ENCODE results near the gene EBI3.

- TF ChIP-seq CTCF (IDR thresholded peaks at IDR 0.05) (no peak), POLR2A (IDR thresholded peaks at IDR 0.05) (no peak)
Measured at GRCh38 chr19:4183967-4184717, 45.2 kb upstream of the EBI3 start.
